WTC11 (cell line): Measurements from ENCODE around the gene PUS1. TPM values are rescaled to one million over a fixed set of nuclear protein-coding genes. Genes with fewer than 3 reads are reported as not detected.

Source experiments
- ATAC-seq: fragments of 200-7000 bp; cut with Tn5 transposase; 2 replicates; pipeline ENCODE4 v1.10.0; 2021; ENCODE audit warnings: mild to moderate bottlenecking, moderate library complexity
- CTCF ChIA-PET: fragments of 300-600 bp; sonication (Branson Sonifier 250); formaldehyde crosslinking; loops from one replicate; lab custom pipeline; 2021; ENCODE audit warnings: antibody characterized with exemption; lab: Charles Lee
- POLR2A ChIA-PET: fragments of 350-600 bp; sonication (Branson Sonifier 250); formaldehyde crosslinking; loops from one replicate; lab custom pipeline; 2021; ENCODE audit warnings: antibody characterized with exemption; lab: Charles Lee
- DNase-seq: peaks from one replicate; pipeline ENCODE4 v3.0.0; 2021; ENCODE audit warnings: low spot score
- H3K27ac Mint-ChIP-seq: 2 replicates; pipeline ENCODE4 v1.8.0; 2021; ENCODE audit warnings: mixed read lengths
- H3K27me3 Mint-ChIP-seq: 2 replicates; pipeline ENCODE4 v1.8.0; 2021; ENCODE audit warnings: low read depth, mild to moderate bottlenecking, moderate library complexity, mixed read lengths
- H3K36me3 Mint-ChIP-seq: 2 replicates; pipeline ENCODE4 v1.8.0; 2021; ENCODE audit warnings: mixed read lengths
- H3K4me1 Mint-ChIP-seq: 2 replicates; pipeline ENCODE4 v1.8.0; 2022; ENCODE audit warnings: mixed read lengths
- H3K4me3 Mint-ChIP-seq: 2 replicates; pipeline ENCODE4 v1.8.0; 2021; ENCODE audit warnings: mild to moderate bottlenecking, moderate library complexity, mixed read lengths
- H3K9me3 Mint-ChIP-seq: 2 replicates; pipeline ENCODE4 v1.8.0; 2021; ENCODE audit warnings: mixed read lengths
- ARID4B ChIP-seq: sonication (generic); formaldehyde crosslinking; IDR thresholded peaks from 2 replicates; pipeline ENCODE4 v1.8.0; 2023; ENCODE audit warnings: missing genetic modification reagents, mild to moderate bottlenecking, borderline replicate concordance
- ATF3 ChIP-seq: sonication (generic); formaldehyde crosslinking; conservative IDR thresholded peaks from 2 replicates; pipeline ENCODE4 v1.8.1; 2022; ENCODE audit warnings: mild to moderate bottlenecking, missing genetic modification reagents
- FOXJ3 ChIP-seq: sonication (generic); formaldehyde crosslinking; IDR thresholded peaks from 2 replicates; pipeline ENCODE4 v1.9.0; 2021; ENCODE audit warnings: missing genetic modification reagents, mild to moderate bottlenecking, borderline replicate concordance
- FOXP1 ChIP-seq: sonication (generic); formaldehyde crosslinking; IDR thresholded peaks from 2 replicates; pipeline ENCODE4 v1.8.0; 2022; ENCODE audit warnings: missing genetic modification reagents, mild to moderate bottlenecking, moderate library complexity, borderline replicate concordance
- NFYB ChIP-seq: sonication (generic); formaldehyde crosslinking; conservative IDR thresholded peaks from 2 replicates; pipeline ENCODE4 v1.8.0; 2022; ENCODE audit warnings: low read depth, missing genetic modification reagents
- NR1H2 ChIP-seq: sonication (generic); formaldehyde crosslinking; IDR thresholded peaks from 2 replicates; pipeline ENCODE4 v1.9.0; 2021; ENCODE audit warnings: mild to moderate bottlenecking, moderate library complexity, missing genetic modification reagents
- NR2C2 ChIP-seq: sonication (generic); formaldehyde crosslinking; IDR thresholded peaks from 2 replicates; pipeline ENCODE4 v1.8.0; 2022; ENCODE audit warnings: mild to moderate bottlenecking, missing genetic modification reagents
- PREB ChIP-seq: sonication (generic); formaldehyde crosslinking; IDR thresholded peaks from 2 replicates; pipeline ENCODE4 v1.8.1; 2022; ENCODE audit warnings: mild to moderate bottlenecking, missing genetic modification reagents, moderate library complexity, borderline replicate concordance
- RORB ChIP-seq: fragments of 250-450 bp; sonication (Bioruptor Pico); IDR thresholded peaks from 2 replicates; pipeline ENCODE4 v1.9.0; 2021; ENCODE audit warnings: mild to moderate bottlenecking
- SMAD3 ChIP-seq: sonication (generic); formaldehyde crosslinking; IDR thresholded peaks from 2 replicates; pipeline ENCODE4 v1.8.0; 2022; ENCODE audit warnings: missing genetic modification reagents, mild to moderate bottlenecking, borderline replicate concordance
- TCF7 ChIP-seq: sonication (generic); formaldehyde crosslinking; IDR thresholded peaks from 2 replicates; pipeline ENCODE4 v1.8.0; 2022; ENCODE audit warnings: mild to moderate bottlenecking, low read depth, missing genetic modification reagents, moderate library complexity
- TP53 ChIP-seq: sonication (generic); formaldehyde crosslinking; IDR thresholded peaks from 2 replicates; pipeline ENCODE4 v1.8.1; 2023; ENCODE audit warnings: mild to moderate bottlenecking, missing genetic modification reagents
- ZNF138 ChIP-seq: sonication (generic); formaldehyde crosslinking; conservative IDR thresholded peaks from 2 replicates; pipeline ENCODE4 v1.8.1; 2022; ENCODE audit warnings: mild to moderate bottlenecking, moderate library complexity, missing genetic modification reagents
- total RNA-seq: library from RNA; stranded (reverse); gene quantifications from 3 replicates; pipeline ENCODE4 v1.2.3, GENCODE V29; 2021

The PUS1 gene
- total RNA-seq, 1 experiment from 2014 or later, result 97.4 TPM

GRCh38 chr12:131919051-131919347 is 10.1 kb upstream of the PUS1 start:
- ATAC-seq, result no peak
- Mint-ChIP-seq H3K27ac (no peak overlapping the region), H3K36me3 (peaks cover 13% of the 10 kb centered on the region; the same call in 1 of the 2 replicates)
- CTCF ChIA-PET, result no interaction called here
- TF ChIP-seq TCF7 (CRISPR knock-in tag), result no peak
- TF ChIP-seq, all 79 proteins: peak for 0
- Mint-ChIP-seq H3K9me3 (no peaks in the 10 kb centered on the region), H3K27me3 (no peaks in the 10 kb centered on the region), H3K4me3 (no peak overlapping the region), H3K4me1 (no peaks in the 10 kb centered on the region)
- no peak for DNase-seq
- POLR2A ChIA-PET, result no interaction called here

- ChIA-PET POLR2A (no interaction called here), CTCF (no interaction called here)
- no peaks in the 10 kb centered on the region for H3K9me3 Mint-ChIP-seq
- H3K27me3 Mint-ChIP-seq, result no peaks in the 10 kb centered on the region
- H3K27ac Mint-ChIP-seq, result no peak overlapping the region
- H3K4me3 Mint-ChIP-seq, result no peak overlapping the region
- H3K36me3 Mint-ChIP-seq, result 0 out of 2 replicates have a peak, but pooled peaks cover 8% of the 10 kb centered on the region
- TF ChIP-seq RORB (CRISPR knock-in tag) (no peak), NR2C2 (CRISPR knock-in tag) (no peak), ARID4B (CRISPR knock-in tag) (no peak), FOXP1 (CRISPR knock-in tag) (no peak), SMAD3 (no peak), NFYB (CRISPR knock-in tag) (no peak), ZNF138 (no peak)
- H3K4me1 Mint-ChIP-seq, result no peaks in the 10 kb centered on the region
- DNase-seq (no peak), ATAC-seq (no peak)
Observed at GRCh38 chr12:131919366-131920156, 9.5 kb upstream of the PUS1 start.

- no peaks in the 10 kb centered on the region for H3K9me3 Mint-ChIP-seq
- CTCF ChIA-PET, result no interaction called here
- POLR2A ChIA-PET, result no interaction called here
Observed at GRCh38 chr12:131920157-131920508, 8.9 kb upstream of the PUS1 start.

More at GRCh38 chr12:131920157-131920508, 8.9 kb upstream of the PUS1 start:
- no peaks in the 10 kb centered on the region for H3K27me3 Mint-ChIP-seq
- DNase-seq, result no peak
- H3K4me1 Mint-ChIP-seq, result no peaks in the 10 kb centered on the region
- 0 out of 2 replicates have a peak, but pooled peaks cover 5% of the 10 kb centered on the region for H3K36me3 Mint-ChIP-seq
- no peak for ATAC-seq
- no peak overlapping the region for H3K27ac Mint-ChIP-seq
- H3K4me3 Mint-ChIP-seq, result no peak overlapping the region
- no peak for TF ChIP-seq ATF3 (CRISPR knock-in tag)
- TF ChIP-seq NR1H2, result no peak
- TF ChIP-seq FOXJ3 (CRISPR knock-in tag), result no peak
- TF ChIP-seq PREB (CRISPR knock-in tag), result no peak
- no peak for TF ChIP-seq TP53 (CRISPR knock-in tag)
- TF ChIP-seq, all 79 proteins: peak for 0
